HG02588 (cell line): ENCODE data around the gene WDR70.

Experiments
- ATAC-seq: cut with Tn5 transposase; IDR thresholded peaks from one replicate; pipeline ENCODE4 v1.9.1; 2021; ENCODE audit warnings: mild to moderate bottlenecking, moderate library complexity; ENCODE audit not compliant: unreplicated experiment

The WDR70 gene

GRCh38 chr5:37717613-37718431 lies 338.7 kb downstream of the WDR70 start:
- ATAC-seq = no peak

- no peak for ATAC-seq
These were observed 341.4 kb downstream of the WDR70 start for GRCh38 chr5:37720550-37720952.

GRCh38 chr5:37721447-37721871 lies 342.3 kb downstream of the WDR70 start:
- ATAC-seq = peak; percentile 73

- peak; percentile 73 for ATAC-seq
These were observed 343.4 kb downstream of the WDR70 start for GRCh38 chr5:37722236-37723161.

GRCh38 chr5:37723162-37723961 lies 344.2 kb downstream of the WDR70 start:
- no peak for ATAC-seq

DNA sequence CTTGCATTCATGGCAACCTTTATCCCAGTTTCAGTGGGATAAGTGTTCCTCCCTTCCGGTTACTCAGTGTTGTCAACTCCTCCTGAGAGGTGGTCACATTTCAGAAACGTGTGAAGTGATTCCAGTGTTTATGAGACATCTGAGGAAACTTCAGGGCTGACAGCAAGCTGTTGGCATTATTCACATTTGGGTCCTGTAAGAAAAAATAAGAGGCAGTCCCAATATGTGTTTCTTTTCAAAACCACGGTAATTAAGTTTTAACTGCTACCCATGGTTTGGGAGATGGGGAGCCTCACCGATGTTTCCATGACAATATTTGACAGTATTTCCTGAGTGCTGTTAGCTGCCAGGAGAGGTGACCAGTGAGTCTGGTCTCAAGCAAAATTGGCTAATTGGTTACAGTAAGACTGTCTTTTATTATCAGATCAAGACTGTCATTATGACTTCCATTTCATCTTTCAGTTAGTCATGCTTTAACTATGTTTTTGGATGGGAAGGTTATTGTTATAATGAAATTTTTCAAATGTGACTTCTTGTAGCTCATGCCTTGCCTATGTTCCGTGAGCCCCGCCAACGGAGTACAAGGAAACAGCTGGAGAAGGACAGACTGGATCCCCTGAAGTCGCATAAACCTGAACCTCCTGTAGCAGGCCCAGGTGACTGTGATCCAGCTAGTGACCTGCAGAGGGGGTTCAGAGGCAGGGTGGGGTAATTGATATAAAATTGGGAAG lies 345.4 kb downstream of the WDR70 start:
- no peak for ATAC-seq

GRCh38 chr5:37725185-37725584 lies 346.1 kb downstream of the WDR70 start:
- no peak for ATAC-seq

GRCh38 chr5:37727238-37727637 lies 348.1 kb downstream of the WDR70 start:
- ATAC-seq = no peak

- ATAC-seq = no peak
These were observed 351.9 kb downstream of the WDR70 start for GRCh38 chr5:37730896-37731455.

- no peak for ATAC-seq
These were observed 355.0 kb downstream of the WDR70 start for GRCh38 chr5:37734114-37734513.

DNA sequence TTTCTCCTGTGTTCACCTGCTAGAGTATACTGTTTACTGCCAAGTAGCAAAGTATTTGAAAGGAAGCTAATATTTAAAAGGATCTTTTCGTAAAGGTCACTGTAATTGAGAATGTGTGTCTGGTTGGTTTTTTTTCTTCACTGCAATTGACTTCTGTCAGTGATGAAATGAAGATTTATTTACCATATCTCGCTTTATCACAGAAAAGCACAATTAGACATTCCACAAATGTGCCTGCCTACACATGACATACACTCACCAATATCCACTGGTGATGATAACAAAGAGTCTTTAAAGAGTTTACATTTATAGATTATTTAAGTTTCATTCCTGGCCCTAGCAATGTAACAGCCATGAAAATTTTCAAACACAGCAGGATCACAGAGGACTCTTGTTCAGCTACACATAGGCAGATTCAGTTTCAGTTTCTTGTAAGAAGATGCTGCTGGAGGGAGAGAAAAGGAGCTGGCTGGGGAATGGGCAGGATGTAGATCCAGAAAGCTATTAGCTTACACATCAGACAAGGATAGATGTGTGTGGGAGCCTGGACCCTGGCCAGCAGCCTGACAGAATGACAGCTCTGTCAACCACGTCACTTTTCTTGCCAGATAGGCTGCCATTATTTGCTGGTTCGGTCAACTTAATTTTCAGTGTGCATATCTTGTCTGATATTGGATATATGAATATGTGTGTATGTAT lies 356.7 kb downstream of the WDR70 start:
- ATAC-seq = no peak

DNA sequence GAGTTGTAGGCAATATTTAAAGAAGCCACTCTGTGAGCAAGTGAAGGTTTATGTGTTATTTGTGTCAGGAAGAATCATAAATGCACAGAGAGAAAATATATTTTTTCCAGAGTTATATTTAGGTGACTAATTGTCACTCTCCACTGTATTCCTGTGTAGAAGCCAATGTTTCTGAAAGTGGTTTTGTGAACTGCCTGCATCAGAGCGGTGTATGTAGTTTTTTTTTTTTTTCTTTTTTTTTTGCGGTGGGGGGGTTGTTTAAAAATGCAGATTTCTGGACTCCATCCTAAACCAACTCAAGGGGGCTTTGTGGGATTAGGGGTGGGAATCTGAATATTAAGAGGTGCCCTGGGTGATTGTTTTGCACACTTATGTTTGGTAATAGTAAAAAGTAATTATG lies 357.3 kb downstream of the WDR70 start:
- ATAC-seq = no peak

GRCh38 chr5:37737326-37738056 lies 358.4 kb downstream of the WDR70 start:
- no peak for ATAC-seq

GRCh38 chr5:37738057-37738691 lies 359.1 kb downstream of the WDR70 start:
- ATAC-seq = peak; percentile 78

DNA sequence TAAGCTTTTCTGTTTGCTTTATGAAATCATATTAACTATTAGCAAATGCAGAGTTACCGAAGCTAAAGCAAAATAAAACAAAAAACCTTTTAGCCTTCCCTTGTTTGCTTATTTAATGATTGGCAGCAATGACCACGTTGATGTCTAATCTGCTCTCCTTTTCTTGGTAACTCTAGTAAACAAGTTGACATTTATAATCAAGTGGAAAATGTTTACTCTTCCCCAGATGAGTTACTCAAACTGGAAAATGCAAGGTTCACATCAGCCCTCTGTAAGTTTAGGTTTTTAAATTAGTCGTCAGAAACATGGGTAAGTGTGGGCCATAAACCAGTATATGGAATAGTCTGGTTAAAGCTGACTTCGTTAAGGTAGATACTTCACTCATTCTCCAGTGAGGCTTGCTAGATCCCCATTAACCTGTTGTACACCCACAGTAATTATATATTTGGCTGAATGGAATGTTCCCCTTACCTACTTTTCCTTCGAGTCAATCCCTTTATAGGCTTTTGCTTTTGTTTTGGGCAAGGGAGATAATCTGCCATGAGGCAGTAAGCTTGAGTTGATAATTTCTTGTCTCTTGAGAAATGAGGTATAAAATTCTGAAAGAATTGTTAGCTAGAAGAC lies 359.9 kb downstream of the WDR70 start:
- no peak for ATAC-seq

DNA sequence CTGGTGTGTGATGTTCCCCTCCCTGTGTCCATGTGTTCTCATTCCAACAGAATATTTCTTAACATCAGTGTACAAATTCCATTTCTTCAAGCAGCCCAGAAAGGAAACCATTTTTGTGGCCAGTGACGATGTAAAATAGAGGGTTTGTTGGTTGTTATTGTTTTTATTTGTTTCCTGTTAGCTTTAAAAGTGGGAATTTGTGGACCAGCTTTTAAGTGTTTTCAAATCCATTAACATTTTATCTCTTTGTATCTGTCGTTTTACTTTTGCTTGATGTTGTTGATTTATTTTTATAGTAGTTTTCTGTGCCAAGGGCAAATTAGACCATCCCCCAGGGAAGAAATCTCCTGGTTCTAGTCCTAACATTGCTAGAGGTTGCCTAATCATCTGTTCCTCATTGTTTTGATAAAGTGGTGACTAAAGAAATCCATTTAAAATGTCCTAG lies 360.7 kb downstream of the WDR70 start:
- no peak for ATAC-seq

DNA sequence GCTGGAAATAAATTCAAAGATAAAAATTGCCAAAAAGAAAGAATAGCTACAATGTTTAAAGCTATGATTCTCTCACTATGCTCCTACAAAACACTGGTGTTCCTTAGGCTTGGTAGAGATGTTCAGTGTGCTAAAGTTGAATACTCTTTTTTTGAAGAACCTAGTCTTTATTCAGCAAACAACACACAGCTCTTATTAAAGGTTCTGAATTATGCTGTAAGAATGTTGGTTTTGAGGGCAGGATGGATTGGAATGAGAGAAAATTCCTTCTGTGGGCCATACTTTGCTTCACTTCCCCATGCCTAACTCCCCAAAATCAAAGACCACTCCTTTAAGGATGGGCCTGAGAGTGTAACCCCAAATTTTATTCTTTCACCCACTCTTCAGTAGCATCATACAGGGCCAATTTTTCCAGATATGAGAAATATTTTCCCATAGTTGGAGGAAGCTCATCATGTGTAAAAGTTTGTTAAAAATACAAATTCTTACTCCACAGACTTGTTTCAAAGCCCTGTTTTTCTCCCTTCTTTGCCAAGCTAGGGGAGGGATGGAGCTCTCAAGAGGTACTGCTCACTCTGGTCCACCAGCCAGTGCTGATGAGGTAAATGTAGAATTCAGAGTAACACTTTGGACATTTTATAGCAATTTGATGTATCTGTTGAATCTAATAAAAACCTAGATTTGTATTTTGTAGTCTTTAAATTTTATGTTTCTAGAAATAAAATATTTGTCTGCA lies 361.4 kb downstream of the WDR70 start:
- ATAC-seq = no peak
